Smooth muscle cell (in vitro differentiated cells): ENCODE data around the gene EZH1. TPM values are rescaled to one million over a fixed set of nuclear protein-coding genes. Genes with fewer than 3 reads are reported as not detected.

ENCODE experiments used
- DNase-seq: peaks from one replicate; lab custom pipeline; 2025; ENCODE audit not compliant: unreplicated experiment; lab: John Stamatoyannopoulos, UW
- H2AFZ ChIP-seq: fragments of 200-600 bp; sonication (generic); 2 replicates; pipeline ENCODE4 v1.6.0; 2016; ENCODE audit warnings: antibody characterized with exemption, low read depth, mild to moderate bottlenecking
- H3F3A ChIP-seq: fragments of 200-600 bp; sonication (generic); 2 replicates; pipeline ENCODE4 v1.6.0; 2017; ENCODE audit warnings: antibody characterized with exemption, low read depth
- H3K27ac ChIP-seq: fragments of 200-600 bp; sonication (generic); 2 replicates; pipeline ENCODE4 v1.5.1; 2016; ENCODE audit warnings: low read depth, mild to moderate bottlenecking
- H3K27me3 ChIP-seq: fragments of 200-600 bp; sonication (generic); 2 replicates; pipeline ENCODE4 v1.6.1; 2016; ENCODE audit warnings: low read depth, mild to moderate bottlenecking
- H3K36me3 ChIP-seq: fragments of 200-600 bp; sonication (generic); 2 replicates; pipeline ENCODE4 v1.5.1; 2016; ENCODE audit warnings: low read depth
- H3K4me1 ChIP-seq: fragments of 200-600 bp; sonication (generic); 2 replicates; pipeline ENCODE4 v1.5.1; 2016; ENCODE audit warnings: low read depth
- H3K4me2 ChIP-seq: fragments of 200-600 bp; sonication (generic); 2 replicates; pipeline ENCODE4 v1.6.0; 2016; ENCODE audit warnings: mild to moderate bottlenecking
- H3K4me3 ChIP-seq: fragments of 200-600 bp; sonication (generic); 2 replicates; pipeline ENCODE4 v1.5.1; 2016; ENCODE audit warnings: mild to moderate bottlenecking
- H3K79me2 ChIP-seq: fragments of 200-600 bp; sonication (generic); 2 replicates; pipeline ENCODE4 v1.6.0; 2016; ENCODE audit warnings: low read depth, mild to moderate bottlenecking
- H3K9ac ChIP-seq: fragments of 200-600 bp; sonication (generic); 2 replicates; pipeline ENCODE4 v1.6.0; 2016; ENCODE audit warnings: low read depth
- H3K9me3 ChIP-seq: fragments of 200-600 bp; sonication (generic); replicated peaks from 2 replicates; pipeline ENCODE4 v1.5.1; 2016; ENCODE audit warnings: low read depth
- H4K20me1 ChIP-seq: fragments of 200-600 bp; sonication (generic); 2 replicates; pipeline ENCODE4 v1.6.0; 2016; ENCODE audit warnings: low read depth
- WGBS: methylation state at CpG from one replicate; pipeline ENCODE4 v1.1.7; 2016; ENCODE audit warnings: low lambda C conversion rate; 5-methylcytosine and 5-hydroxymethylcytosine counted together
- polyA plus RNA-seq: library from polyadenylated mRNA; unstranded; fragments of >200 nt; fragmentation: Nextera tagmentation; extraction: Ambion mirVana; gene quantifications from 2 replicates; pipeline ENCODE4 v1.2.1, GENCODE V29; 2016
- total RNA-seq: library from RNA; depleted of rRNA; stranded (reverse); fragments of >200 nt; gene quantifications from 2 replicates; pipeline ENCODE4 v1.2.3, GENCODE V29; 2014
- TF ChIP-seq, protein P1 (sequence below): fragments of 200-600 bp; sonication (generic); IDR thresholded peaks from 2 replicates; pipeline ENCODE4 v1.5.1; 2017; ENCODE audit warnings: borderline replicate concordance, mild to moderate bottlenecking, antibody characterized with exemption; ENCODE audit not compliant: insufficient read depth, poor library complexity, severe bottlenecking

The EZH1 gene
- total and polyA plus RNA-seq, 2 experiments from 2014 or later: 8.0 to 19.4 TPM

DNA sequence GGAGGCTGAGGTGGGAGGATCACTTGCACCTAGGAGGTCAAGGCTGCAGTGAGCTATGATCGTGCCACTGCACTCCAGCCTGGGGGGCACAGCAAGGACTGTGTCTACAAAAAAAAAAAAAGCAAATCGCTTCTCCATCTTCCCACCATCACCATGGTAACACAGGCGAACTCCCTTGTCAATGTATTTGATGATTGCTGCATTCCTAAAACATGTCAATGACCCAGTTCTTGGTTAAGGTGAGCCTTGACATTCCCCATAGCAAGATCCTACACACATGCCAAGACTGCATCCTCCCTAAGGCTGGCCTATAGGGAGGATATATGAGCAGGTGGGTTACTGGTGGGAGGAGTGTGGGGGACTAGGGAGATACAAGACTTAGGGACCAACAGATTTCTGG lies 50.3 kb downstream of the EZH1 start:
- H3K36me3 ChIP-seq: no peaks in the 10 kb centered on the region
- no peaks in the 10 kb centered on the region for H3F3A ChIP-seq
- DNase-seq: no peak
- peaks cover 11% of the 10 kb centered on the region for H3K4me1 ChIP-seq
- TF ChIP-seq, protein P1, sequence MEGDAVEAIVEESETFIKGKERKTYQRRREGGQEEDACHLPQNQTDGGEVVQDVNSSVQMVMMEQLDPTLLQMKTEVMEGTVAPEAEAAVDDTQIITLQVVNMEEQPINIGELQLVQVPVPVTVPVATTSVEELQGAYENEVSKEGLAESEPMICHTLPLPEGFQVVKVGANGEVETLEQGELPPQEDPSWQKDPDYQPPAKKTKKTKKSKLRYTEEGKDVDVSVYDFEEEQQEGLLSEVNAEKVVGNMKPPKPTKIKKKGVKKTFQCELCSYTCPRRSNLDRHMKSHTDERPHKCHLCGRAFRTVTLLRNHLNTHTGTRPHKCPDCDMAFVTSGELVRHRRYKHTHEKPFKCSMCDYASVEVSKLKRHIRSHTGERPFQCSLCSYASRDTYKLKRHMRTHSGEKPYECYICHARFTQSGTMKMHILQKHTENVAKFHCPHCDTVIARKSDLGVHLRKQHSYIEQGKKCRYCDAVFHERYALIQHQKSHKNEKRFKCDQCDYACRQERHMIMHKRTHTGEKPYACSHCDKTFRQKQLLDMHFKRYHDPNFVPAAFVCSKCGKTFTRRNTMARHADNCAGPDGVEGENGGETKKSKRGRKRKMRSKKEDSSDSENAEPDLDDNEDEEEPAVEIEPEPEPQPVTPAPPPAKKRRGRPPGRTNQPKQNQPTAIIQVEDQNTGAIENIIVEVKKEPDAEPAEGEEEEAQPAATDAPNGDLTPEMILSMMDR: no peak
- H2AFZ ChIP-seq: no peak overlapping the region
- H4K20me1 ChIP-seq: no peaks in the 10 kb centered on the region
- 95% methylated on average over 3 of the region's 3 CpGs for WGBS
- H3K9ac ChIP-seq: no peak overlapping the region
- no peaks in the 10 kb centered on the region for H3K79me2 ChIP-seq
- H3K9me3 ChIP-seq: no peaks in the 10 kb centered on the region
- no peak overlapping the region for H3K4me3 ChIP-seq
- no peak overlapping the region for H3K27ac ChIP-seq
- H3K4me2 ChIP-seq: no peak overlapping the region
- no peaks in the 10 kb centered on the region for H3K27me3 ChIP-seq

DNA sequence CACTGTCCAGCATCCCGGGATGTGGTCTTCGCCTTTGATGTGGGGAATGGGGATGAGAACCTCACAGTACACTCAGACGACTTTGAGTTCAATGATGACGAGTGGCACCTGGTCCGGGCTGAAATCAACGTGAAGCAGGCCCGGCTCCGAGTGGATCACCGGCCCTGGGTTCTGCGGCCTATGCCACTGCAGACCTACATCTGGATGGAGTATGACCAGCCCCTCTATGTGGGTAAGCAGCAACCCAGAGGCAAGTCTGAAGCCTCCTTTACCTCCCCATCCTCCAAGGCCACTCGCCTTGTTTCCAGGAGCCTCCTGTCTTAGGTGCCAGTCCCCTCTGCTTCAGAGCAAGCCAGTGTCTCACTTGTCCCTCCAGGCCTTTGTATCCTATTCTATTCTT lies 52.4 kb downstream of the EZH1 start:
- no peak overlapping the region for H3K4me3 ChIP-seq
- no peak overlapping the region for H3K9ac ChIP-seq
- H3K36me3 ChIP-seq: no peaks in the 10 kb centered on the region
- no peaks in the 10 kb centered on the region for H3K9me3 ChIP-seq
- no peak overlapping the region for H3K27ac ChIP-seq
- WGBS: 92% methylated on average over 11 of the region's 11 CpGs
- TF ChIP-seq, protein P1: no peak
- no peaks in the 10 kb centered on the region for H3K4me1 ChIP-seq
- H4K20me1 ChIP-seq: no peaks in the 10 kb centered on the region
- H2AFZ ChIP-seq: no peak overlapping the region
- H3K4me2 ChIP-seq: no peak overlapping the region
- no peaks in the 10 kb centered on the region for H3K79me2 ChIP-seq
- no peaks in the 10 kb centered on the region for H3F3A ChIP-seq
- H3K27me3 ChIP-seq: no peaks in the 10 kb centered on the region
- no peak for DNase-seq

DNA sequence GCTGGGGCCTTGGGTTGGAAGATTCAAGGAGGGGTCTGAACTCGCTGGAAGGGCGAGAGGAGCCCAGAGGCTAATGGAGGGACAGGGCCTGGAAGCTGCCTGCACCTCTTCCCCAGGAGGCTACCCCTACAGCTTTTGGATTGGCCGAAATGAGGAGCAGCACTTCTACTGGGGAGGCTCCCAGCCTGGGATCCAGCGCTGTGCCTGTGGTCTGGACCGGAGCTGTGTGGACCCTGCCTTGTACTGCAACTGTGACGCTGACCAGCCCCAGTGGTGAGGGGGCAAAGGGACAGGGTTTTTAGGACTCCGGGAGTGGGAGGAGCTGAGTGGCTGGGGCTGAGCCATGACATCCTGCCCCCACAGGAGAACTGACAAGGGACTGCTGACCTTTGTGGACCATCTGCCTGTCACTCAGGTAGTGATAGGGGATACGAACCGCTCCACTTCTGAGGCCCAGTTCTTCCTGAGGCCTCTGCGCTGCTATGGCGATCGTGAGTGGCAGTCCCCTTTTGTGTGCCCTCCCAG lies 53.8 kb downstream of the EZH1 start:
- H3K27me3 ChIP-seq: no peaks in the 10 kb centered on the region

DNA sequence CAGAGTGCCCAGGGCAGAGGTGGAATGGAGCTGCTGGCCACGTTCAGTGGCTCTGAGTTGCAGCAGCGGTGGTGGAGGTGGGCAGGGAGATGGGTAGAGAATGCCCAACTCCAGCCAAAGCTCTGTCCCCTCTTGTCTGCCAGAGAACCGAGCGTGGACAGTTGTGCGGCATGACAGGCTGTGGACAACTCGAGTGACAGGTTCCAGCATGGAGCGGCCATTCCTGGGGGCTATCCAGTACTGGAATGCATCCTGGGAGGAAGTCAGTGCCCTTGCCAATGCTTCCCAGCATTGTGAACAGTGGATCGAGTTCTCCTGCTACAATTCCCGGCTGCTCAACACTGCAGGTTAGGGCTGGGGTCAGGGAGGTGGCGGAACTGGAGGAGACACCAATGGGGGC lies 54.2 kb downstream of the EZH1 start:
- DNase-seq: no peak
- 94% methylated on average over 10 of the region's 10 CpGs for WGBS
- Histone ChIP-seq H2AFZ (no peak overlapping the region), H4K20me1 (no peaks in the 10 kb centered on the region), H3K27ac (no peak overlapping the region), H3K9me3 (no peaks in the 10 kb centered on the region), H3F3A (no peaks in the 10 kb centered on the region), H3K36me3 (no peaks in the 10 kb centered on the region), H3K4me2 (no peak overlapping the region), H3K9ac (no peak overlapping the region), H3K79me2 (no peaks in the 10 kb centered on the region), H3K27me3 (no peaks in the 10 kb centered on the region), H3K4me3 (no peak overlapping the region), H3K4me1 (no peaks in the 10 kb centered on the region)
- TF ChIP-seq, protein P1: no peak

More for the DNA sequence above, 53.8 kb downstream of the EZH1 start:
- no peaks in the 10 kb centered on the region for H3F3A ChIP-seq
- DNase-seq: no peak
- WGBS: 89% methylated on average over 12 of the region's 12 CpGs
- H3K27ac ChIP-seq: no peak overlapping the region
- H3K4me2 ChIP-seq: no peak overlapping the region
- H3K79me2 ChIP-seq: no peaks in the 10 kb centered on the region
- no peak overlapping the region for H2AFZ ChIP-seq
- H3K9ac ChIP-seq: no peak overlapping the region
- TF ChIP-seq, protein P1: no peak
- no peaks in the 10 kb centered on the region for H3K4me1 ChIP-seq
- H3K4me3 ChIP-seq: no peak overlapping the region
- no peaks in the 10 kb centered on the region for H3K36me3 ChIP-seq
- H4K20me1 ChIP-seq: no peaks in the 10 kb centered on the region
- no peaks in the 10 kb centered on the region for H3K9me3 ChIP-seq
